ENCODE results near the gene SHISA5. TPM values are rescaled to one million over a fixed set of nuclear protein-coding genes. Genes with fewer than 3 reads are reported as not detected.

The SHISA5 gene
- total RNA-seq, 1 donor from 2014 or later, result 47.9 TPM

DNA sequence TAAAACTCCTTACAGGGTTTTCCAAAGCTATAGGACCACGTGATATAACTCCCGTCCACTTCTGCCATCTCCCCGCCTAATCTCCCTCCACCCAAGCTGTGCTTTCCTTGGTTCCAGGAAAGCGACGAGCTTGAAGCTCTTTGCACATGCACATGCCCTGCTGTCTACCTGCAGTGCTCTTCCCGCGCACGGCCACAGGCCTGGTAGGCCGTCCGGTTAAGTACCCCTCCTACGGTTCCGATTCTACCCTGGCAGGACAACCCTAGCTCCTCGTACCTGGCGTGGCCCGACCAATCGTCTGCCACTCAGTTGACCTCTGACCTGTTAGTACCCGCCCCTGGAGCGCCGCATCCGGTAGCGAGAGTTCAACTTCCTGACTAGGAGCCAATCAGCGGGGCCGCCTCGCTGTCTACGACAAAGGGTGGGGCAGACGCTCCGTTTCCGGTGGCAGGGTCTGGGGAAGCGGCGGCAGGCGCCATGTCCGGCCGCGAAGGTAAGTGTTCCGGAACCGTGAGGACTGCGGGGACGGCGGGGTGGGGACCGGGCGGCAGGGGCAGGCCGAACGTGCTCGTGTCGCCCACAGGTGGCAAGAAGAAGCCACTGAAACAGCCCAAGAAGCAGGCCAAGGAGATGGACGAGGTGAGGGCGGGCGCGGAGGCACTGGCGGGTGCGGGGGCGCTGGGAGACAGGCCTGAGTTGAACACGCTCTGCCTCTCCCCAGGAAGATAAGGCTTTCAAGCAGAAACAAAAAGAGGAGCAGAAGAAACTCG, 64.0 kb downstream of the SHISA5 start, which contains the start of the genes CCDC51 and TMA7:
TSS of gene CCDC51 (minus strand) at position 300 of the 770 bp plus-strand sequence. CDS start 4,991 bp downstream, outside the sequence.
TSS of gene TMA7 (plus strand) at position 438 of the 770 bp plus-strand sequence. CDS start at position 478, 40 bp downstream.
- peak; percentile 98 for ATAC-seq (ENCODE audit: poor library complexity)
- intact Hi-C loops (cut with DNase I), result loop anchor here (5.0 kb wide), 1 partner anchor 168 kb away; no protein-coding TSS in a partner anchor
- peak; percentile 99 for DNase-seq

DNA sequence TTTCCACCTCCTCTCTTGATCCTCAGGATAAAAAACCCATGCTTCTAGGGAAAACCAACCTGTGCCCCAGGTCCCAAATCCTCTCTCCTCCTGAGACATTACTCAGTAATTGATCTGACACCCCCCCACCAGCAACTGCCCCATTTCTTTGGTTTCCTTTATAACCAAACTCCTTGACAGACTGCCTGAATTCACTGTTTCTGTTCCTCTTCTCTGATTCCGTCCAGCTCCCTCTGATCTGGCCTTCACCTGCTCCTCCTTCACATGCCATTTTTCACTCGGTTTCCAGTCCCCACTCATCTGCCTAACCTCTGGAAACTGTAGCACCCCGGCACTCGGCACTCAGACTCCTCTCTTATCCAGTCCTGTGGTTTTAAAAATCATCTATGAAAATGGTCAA, 66.2 kb downstream of the SHISA5 start:
- no peak for ATAC-seq (ENCODE audit: poor library complexity)
- intact Hi-C loops (cut with DNase I), result loop anchor here (2.0 to 5.0 kb wide), 2 partner anchors 37 to 166 kb away; no protein-coding TSS in a partner anchor
- DNase-seq, result no peak

DNA sequence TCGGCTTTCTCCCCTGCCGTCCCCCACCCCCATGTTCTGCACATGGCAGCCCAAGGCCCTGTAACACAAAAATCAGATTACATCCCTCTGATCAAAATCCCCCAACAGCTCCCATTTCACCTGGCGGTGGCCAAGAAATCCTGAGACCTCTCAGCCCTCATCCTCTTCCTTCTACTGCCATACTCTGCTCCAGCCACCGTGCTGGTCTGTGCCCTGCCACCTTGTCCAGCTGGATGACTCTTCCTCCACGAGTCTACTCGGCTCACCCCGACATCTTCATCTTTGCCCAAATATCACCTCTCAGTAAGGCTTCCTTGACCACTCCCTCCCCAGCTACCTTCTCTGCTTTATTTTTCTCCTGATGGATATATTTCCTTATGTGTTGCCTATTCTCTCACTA, 67.1 kb downstream of the SHISA5 start:
- intact Hi-C loops (cut with DNase I), result loop anchor here (2.0 to 5.0 kb wide), 2 partner anchors 36 to 165 kb away; no protein-coding TSS in a partner anchor

DNA sequence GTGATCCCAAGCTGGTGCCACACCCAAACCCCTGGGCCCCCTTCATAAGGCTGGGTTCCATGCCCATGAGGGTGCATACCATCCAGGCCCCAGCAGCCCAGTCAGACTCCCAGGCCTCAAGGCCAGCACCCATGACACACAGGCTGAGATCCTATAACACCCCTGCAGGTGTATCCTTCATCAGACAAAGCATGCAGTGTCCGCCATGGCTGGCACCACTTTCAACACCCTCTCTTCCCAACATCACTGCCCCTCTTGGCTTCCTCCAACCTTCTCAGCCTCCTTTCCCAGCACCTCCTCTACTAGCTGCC, 67.5 kb downstream of the SHISA5 start:
- ATAC-seq (ENCODE audit: poor library complexity) (no peak), DNase-seq (no peak)
- intact Hi-C loops (cut with DNase I), result loop anchor here (2.0 to 5.0 kb wide), 2 partner anchors 36 to 164 kb away; no protein-coding TSS in a partner anchor

More for the DNA sequence above, 67.1 kb downstream of the SHISA5 start:
- no peak for DNase-seq
- ATAC-seq (ENCODE audit: poor library complexity), result no peak

DNA sequence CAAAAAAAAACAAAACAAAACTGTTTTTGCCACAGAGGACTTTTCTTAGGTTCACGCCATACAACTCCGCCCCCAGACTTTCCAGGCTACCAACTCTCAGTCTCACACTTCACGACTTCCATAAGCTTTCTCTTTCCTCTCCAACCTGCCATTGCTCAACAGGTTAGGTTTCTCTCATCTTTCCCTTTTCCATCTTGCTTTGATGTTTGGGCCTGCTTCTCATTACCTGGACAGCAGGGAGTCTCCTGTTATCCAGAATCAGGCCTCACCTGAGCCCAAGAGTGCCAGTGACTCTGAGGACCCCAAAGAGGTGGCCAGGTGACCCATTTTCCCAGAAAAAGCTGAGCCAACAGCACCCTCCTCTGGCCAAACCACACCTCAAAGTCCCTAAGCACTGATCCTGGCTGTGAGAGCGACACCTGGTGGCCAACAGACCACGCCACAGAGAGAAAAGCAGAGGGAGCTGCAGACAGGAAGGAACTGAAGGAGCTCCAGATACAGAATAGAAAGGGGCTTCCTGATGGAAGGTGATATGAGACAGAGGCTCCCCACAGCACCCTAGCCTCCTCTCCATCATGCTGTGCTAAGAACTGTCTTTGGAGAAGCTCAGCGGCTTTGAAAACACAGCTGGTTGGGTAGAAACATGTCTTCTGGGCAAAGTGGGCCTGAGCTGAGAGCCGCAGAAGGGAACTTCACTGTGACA, 68.0 kb downstream of the SHISA5 start:
- ATAC-seq (ENCODE audit: poor library complexity) (peak; percentile 67), DNase-seq (peak; percentile 87)
- intact Hi-C loops (cut with DNase I), result loop anchor here (2.0 to 5.0 kb wide), 2 partner anchors 35 to 164 kb away; no protein-coding TSS in a partner anchor

DNA sequence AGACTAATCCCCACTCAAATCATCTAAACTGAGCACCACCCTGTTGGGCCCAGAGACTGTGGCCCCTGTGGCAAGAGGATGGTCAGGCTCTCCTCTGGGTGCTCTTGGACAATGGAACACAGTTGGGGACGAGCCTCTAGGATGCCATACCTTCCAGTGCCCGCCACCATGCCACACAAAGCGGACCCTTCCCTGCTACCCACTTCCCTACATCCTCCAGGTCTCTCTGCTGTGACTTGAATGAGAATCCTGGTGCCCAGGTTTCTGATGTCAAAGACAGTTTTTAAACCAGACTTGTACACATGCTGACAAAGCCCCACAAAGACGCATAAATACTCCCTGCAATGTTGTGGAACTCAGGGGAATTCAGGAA, 68.8 kb downstream of the SHISA5 start:
- intact Hi-C loops (cut with DNase I), result loop anchor here (5.0 kb wide), 1 partner anchor 163 kb away; no protein-coding TSS in a partner anchor
- no peak for DNase-seq
- ATAC-seq (ENCODE audit: poor library complexity), result no peak

DNA sequence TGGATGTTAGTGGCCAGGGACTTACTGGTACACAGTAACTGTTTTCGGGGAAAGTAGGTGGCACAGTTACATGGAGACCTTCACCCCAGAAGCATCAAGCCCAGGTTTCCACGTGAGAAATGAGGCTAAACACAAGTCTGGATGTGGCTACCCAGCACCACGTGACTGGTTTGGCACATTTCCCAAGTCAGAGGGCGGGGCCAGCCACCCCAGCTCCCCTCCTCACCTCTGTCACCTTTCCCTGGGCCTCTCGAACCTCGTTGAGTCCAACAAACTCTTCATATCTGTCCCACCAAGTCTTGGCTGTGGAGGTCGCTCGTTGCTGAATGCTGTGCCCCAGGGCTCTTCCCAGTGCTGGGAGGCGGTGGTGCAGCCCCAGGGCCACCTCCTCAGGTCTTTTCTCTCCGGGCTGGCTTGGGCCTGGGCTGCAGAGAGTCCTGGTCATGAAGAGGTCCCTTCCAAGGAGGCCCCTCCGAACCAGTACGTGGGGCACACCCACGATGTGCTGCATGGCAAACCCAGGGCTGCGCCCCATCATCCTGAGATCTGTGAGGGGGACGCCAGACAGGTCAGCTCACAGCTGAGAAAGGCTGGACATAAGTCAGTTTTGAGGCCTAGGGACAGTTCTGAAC, 69.3 kb downstream of the SHISA5 start:
- intact Hi-C loops (cut with DNase I), result loop anchor here (5.0 kb wide), 1 partner anchor 162 kb away; no protein-coding TSS in a partner anchor
- no peak for DNase-seq
- ATAC-seq (ENCODE audit: poor library complexity), result no peak

DNA sequence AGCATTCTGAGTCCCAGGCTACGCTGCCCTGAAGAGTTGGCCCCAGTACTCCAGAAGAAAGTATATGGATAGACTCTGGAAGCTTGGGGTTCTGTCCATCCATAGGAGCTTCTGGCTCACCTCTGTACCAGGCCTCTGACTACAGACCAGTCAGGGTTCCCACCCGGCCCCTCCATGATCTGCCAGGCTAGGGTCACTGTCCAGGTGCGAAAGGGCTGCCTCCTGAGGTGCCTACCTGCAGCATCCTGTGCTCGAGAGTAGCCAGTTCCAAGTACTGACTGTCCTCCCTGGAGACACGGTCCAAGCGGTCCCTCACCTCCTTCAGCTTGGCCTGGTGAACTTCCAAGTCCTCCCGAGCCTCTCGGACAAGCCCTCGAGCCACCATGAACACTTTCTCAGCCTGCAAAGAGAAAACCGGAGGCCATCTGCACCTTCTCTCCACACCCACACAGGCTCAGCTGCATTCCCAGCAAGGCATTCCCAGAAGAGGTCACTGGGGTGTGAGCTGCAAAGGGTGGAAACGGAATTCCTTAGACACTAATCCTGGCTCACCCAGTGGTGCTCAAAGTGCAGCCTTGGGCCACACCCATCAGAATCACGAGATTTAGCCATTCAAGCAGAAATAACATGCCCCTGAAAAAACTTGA, 70.4 kb downstream of the SHISA5 start:
- intact Hi-C loops (cut with DNase I), result no loop called here
- DNase-seq (no peak), ATAC-seq (ENCODE audit: poor library complexity) (no peak)

DNA sequence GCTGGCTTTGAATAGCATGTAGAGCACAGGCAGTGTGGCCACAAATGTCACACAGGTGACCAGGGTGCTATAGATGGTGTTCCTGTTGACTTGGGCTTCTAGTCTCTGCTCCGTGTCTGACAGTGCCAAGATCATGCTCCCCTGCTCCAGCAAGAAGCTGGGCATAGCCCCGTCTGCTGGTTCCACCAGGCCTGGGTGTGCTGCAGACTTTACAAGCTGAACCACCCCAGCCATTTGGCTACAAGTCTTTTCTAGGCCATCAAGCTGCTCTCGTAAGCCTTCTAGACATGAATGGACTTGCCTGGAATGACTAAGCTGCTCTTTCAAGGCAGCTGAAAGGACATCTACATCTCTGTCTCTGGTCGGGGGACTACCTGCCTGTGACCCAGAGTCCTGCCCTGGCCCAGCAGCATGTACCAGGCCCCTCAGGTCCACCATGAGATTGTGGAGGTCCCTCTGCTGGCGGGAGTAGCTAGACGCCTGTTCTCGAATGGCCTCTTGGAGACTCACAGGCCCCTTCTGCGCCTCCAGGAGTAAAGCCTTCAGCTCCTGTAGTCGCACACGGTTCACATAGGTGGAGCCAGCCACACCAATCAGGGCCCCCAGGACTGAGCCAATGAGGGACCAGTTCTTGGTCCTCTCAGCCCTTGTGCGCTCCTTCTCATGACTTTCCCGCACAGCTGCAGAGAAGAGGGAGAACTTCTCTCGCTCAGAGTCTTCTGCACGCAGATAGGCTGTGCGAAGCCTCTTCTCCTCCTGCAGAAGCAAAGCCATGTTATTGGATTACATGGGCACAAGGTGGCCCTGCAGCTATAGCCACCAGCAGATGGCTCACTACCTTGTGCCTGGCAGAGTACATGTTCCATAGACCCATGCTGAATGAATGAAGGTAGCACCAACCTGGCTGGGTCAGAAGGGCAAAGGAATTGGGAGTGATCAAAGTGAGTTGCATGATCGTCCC, 71.3 kb downstream of the SHISA5 start:
- ATAC-seq (ENCODE audit: poor library complexity) (no peak), DNase-seq (peak; percentile 26)
- intact Hi-C loops (cut with DNase I), result no loop called here

DNA sequence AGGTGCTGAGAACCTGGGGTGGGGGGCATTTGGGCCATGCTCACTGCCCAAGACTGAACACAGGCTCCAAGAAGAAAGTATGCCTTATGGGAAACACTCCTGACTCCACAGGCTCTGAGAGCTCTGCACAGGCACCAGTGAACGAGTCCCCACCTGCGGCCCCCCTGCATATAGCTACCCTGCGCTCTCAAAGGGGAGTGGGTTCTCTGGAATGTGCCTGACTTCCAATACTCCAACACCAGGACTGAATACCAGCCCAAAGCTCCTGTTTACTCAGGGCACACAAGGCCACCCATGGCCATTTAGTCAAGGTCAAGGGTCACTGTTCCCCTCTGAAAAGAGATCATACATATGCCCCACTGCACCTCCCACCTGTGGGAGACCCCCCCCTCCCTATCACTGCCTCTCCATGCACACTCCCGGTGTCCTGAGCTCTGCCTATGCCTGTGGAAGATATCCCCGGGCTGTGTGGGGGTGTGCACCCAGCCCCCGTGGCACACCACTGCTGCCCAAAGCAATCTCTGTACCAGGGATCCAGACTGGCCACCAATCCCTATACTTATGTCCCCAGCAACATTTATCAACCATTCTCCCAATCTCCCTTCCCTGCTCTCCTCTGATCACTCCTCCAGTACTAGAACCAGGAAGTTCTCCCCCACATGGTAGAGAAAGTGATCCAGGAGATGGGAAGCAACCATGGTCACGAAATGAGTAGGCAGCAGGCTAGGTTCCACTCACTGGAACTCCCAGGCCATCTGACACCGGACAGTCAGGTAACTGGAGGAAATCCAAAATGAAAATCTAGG, 72.5 kb downstream of the SHISA5 start:
- ATAC-seq (ENCODE audit: poor library complexity) (no peak), DNase-seq (peak; percentile 22)
- intact Hi-C loops (cut with DNase I), result no loop called here

DNA sequence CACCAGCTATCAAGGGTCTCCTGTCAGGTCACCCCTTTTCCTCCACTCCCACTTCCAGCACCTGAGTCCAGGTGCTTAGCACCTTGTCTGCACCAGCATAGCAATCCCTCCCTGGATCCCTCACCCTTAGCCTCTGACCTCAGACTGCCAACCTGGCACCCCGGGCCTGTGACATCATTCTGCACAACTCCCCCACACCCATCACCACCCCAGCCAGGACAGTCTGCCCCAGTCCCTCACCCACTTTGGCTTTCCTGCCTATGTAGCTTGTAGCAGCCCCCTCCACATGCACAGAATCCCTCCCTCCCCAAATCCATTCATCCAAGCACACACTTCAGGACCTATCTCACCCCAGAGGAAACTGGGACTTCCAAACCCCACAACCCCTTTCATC, 73.3 kb downstream of the SHISA5 start:
- DNase-seq, result peak; percentile 25
- intact Hi-C loops (cut with DNase I), result no loop called here

DNA sequence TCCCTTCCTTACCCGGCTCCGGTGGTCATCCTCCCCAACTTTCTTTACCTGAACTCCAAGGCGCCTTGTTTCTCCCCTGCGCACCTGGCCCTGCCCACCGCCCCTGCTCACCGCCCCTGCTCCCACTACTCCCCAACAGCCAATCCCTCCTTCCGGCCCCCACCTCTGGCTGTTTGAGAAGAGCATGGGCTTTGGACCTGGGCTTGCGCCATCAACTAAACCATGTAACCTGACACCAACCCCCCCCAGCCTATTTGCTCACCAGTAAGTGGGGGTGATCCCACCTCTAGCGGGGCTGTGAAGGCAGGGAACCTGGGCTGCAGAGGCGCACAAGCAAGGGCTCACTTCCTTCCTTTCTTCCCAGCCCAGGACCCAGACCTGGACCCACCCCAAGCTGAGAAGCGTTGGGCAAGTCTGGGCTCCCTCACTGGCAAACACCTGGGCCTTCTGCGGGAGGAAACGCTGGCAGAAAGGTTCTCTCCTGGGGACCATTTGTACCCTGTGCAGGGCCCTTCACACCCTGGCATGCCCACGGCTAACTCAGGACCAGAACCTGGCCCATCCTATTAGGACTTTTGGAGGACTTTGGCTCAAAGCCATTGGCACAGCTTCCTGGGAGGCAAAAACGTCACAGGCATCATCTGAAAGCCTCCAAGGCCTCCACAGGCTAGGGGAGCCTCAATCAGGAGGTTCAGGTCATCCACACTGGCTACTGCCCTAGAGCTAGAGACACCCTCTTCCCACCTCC, 73.8 kb downstream of the SHISA5 start, which contains the start of gene PLXNB1:
TSS of gene PLXNB1 (minus strand) at position 127 of the 748 bp plus-strand sequence. CDS start 5,475 bp downstream, outside the sequence.
- intact Hi-C loops (cut with DNase I), result no loop called here
- DNase-seq (peak; percentile 48), ATAC-seq (ENCODE audit: poor library complexity) (peak; percentile 5)

More for the DNA sequence above, 73.3 kb downstream of the SHISA5 start:
- no peak for ATAC-seq (ENCODE audit: poor library complexity)

DNA sequence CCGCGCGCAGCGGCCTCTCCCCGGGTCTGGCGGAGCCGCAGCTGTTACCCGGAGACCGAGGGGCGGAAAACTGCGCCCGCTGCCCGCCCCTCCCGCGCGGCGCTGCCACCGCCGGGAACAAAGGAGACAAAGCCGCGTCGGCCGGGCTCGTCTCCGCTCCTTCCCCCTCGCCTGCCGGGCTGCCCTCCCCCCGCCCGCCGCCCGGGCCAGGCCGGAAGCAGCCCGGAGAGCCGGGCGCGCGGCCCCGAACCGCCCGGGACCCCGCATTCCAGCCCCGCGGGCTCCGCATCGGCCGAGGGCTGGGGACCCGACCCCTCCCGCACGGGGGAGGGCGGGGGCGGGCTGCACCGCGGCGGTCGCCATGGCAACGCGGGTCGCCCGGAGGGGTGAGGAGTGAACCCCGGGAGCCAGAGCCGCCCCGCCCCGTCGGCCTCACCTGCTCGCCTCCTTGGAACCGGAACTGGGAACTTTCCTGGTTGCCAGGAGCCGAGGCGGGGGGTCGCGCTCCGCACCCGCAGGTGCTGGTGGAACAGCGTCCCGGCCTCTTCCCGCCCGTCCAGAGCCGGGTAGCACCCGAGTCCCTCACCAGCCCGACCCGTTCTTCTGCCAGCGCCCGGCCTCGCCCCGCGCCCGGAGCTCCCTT, 74.5 kb downstream of the SHISA5 start:
- ATAC-seq (ENCODE audit: poor library complexity) (peak; percentile 25), DNase-seq (peak; percentile 67)
- intact Hi-C loops (cut with DNase I), result no loop called here

DNA sequence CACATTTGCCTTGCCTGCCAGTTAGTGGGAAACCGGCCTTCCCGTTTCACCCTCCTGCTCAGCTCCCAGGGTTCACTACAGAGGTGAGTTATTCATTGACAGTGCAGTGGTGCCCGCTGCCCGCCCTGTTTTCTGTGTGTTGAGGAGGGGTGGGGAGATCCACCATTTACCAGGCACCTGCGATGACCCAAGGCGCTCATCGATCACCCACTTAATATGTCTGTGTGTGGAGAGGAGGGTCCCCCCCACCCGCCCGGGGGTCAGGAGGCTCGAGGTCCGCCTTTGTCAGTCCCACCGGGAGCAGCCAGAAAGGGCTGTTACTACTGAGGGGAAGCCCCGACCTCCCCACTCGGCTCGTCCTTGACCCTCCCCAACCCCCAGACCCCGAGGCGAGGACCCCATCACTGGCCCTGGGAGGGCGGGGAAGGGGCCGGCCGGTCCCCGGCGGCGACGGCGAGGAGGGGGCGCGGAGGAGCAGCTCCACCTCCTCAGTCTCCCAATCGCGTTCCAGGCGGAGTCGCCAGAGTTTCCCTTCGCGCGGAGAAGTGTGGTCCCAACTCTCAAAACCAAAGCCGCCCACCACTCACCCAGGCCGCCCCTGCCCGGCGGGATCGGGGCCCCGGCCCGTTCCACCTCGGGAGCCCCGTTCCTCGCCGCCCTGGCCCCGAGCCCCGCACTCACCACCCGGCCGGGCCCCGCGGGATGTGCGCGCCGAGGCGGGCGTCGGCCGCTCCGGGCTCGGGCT, 75.2 kb downstream of the SHISA5 start:
- peak; percentile 19 for ATAC-seq (ENCODE audit: poor library complexity)
- DNase-seq, result peak; percentile 60

DNA sequence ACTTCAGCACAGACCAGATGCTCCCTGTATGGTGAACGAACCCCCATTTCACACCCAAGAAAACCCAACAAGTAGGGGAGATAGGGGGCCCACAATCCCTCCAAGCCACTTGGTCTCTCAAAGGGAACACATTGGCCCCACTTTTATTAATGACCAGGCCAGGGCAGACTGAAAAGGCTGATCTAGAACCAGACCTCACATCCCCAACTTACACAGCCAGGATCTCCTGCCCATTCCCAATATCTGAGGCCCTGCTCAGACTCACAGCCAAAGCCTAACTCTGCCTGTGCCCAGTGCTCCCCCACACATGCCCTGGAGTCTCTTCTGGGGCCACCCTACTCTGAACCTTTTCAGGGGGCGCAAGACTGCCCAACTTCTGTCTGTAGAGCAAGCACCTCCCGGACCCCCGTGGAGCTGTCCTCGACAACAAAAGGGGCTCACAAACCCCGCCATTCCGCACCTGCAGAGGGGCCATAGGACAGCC, 75.8 kb downstream of the SHISA5 start:
- intact Hi-C loops (cut with DNase I), result no loop called here
- DNase-seq, result no peak
- no peak for ATAC-seq (ENCODE audit: poor library complexity)

More for the DNA sequence above, 75.2 kb downstream of the SHISA5 start:
- intact Hi-C loops (cut with DNase I), result no loop called here
